GM10266 (cell line): ENCODE data around the gene PANK1.
"Not testable (repeated sequence)": the region's sequence is repeated elsewhere in the genome, so short reads cannot be mapped to it uniquely, and the experiment has no call there.

Experiments
- DNase-seq: peaks from one replicate; pipeline ENCODE4 v3.0.0; 2012; ENCODE audit errors: extremely low spot score
- CTCF ChIP-seq: IDR thresholded peaks from 2 replicates; pipeline ENCODE4 v1.5.1; 2012; ENCODE audit warnings: mild to moderate bottlenecking, low read depth; ENCODE audit not compliant: control insufficient read depth, insufficient read depth; ENCODE audit errors: missing control alignments

Gene PANK1

GRCh38 chr10:89550509-89550908 lies 94.5 kb downstream of the PANK1 start:
- no peak for TF ChIP-seq CTCF
- DNase-seq: no peak

- DNase-seq: no peak
- no peak for TF ChIP-seq CTCF
Observed at GRCh38 chr10:89549510-89549909, 95.5 kb downstream of the PANK1 start.

- TF ChIP-seq CTCF: no peak
- no peak for DNase-seq
Observed at GRCh38 chr10:89548673-89549072, 96.4 kb downstream of the PANK1 start.

- TF ChIP-seq CTCF: no peak
- DNase-seq: no peak
Observed at GRCh38 chr10:89547853-89548513, 97.1 kb downstream of the PANK1 start.

GRCh38 chr10:89546651-89547050 lies 98.4 kb downstream of the PANK1 start:
- not testable (repeated sequence) for DNase-seq

GRCh38 chr10:89543841-89544240 lies 101.2 kb downstream of the PANK1 start:
- TF ChIP-seq CTCF: no peak
- DNase-seq: no peak

- TF ChIP-seq CTCF: no peak
- no peak for DNase-seq
Observed at GRCh38 chr10:89540420-89540949, 104.6 kb downstream of the PANK1 start.

GRCh38 chr10:89537364-89537763 lies 107.7 kb downstream of the PANK1 start:
- TF ChIP-seq CTCF: no peak
- DNase-seq: no peak
